ENCODE results near the gene DDAH1.

DDAH1 gene

DNA sequence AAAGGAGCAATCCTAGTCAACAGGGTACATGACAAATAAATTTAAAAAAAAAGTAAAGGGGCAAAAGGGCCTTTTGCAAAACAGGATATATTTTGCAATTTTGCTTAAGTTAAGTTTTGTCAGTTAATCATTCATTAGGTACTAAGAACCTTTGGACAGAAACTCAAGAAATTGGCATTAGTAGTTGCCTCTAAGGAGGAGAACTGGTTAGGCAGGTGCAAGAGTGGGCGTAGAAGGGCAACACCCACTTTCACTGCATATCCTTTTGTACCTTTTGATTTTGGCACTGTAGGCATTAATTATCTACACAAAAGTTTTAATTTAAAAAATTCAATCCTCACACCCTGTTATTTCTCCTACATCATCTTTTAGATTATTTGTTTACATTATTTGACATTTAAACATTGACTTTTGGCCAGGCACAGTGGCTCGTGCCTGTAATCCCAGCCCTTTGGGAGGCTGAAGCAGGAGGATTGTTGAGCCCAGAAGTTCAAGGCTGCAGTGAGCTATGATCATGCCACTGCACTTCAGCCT, 4.3 kb downstream of the DDAH1 start:
- H3K27ac ChIP-seq: no peak overlapping the region
- TF ChIP-seq, protein P1, sequence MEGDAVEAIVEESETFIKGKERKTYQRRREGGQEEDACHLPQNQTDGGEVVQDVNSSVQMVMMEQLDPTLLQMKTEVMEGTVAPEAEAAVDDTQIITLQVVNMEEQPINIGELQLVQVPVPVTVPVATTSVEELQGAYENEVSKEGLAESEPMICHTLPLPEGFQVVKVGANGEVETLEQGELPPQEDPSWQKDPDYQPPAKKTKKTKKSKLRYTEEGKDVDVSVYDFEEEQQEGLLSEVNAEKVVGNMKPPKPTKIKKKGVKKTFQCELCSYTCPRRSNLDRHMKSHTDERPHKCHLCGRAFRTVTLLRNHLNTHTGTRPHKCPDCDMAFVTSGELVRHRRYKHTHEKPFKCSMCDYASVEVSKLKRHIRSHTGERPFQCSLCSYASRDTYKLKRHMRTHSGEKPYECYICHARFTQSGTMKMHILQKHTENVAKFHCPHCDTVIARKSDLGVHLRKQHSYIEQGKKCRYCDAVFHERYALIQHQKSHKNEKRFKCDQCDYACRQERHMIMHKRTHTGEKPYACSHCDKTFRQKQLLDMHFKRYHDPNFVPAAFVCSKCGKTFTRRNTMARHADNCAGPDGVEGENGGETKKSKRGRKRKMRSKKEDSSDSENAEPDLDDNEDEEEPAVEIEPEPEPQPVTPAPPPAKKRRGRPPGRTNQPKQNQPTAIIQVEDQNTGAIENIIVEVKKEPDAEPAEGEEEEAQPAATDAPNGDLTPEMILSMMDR (conservative IDR thresholded peaks at IDR 0.05): no peak
- no peak for TF ChIP-seq ZFX (IDR thresholded peaks at IDR 0.05)

- no peak for TF ChIP-seq ZFX (IDR thresholded peaks at IDR 0.05)
- TF ChIP-seq, protein P1 (conservative IDR thresholded peaks at IDR 0.05): no peak
- H3K27ac ChIP-seq: no peak overlapping the region
Observed at GRCh38 chr1:85459290-85459689, 5.7 kb downstream of the DDAH1 start.

GRCh38 chr1:85454214-85454613, 10.7 kb downstream of the DDAH1 start:
- H3K27ac ChIP-seq: no peak overlapping the region
- TF ChIP-seq, protein P1 (conservative IDR thresholded peaks at IDR 0.05): no peak
- TF ChIP-seq ZFX (IDR thresholded peaks at IDR 0.05): no peak

GRCh38 chr1:85453640-85454194, 11.2 kb downstream of the DDAH1 start:
- no peak overlapping the region for H3K27ac ChIP-seq
- no peak for TF ChIP-seq ZFX (IDR thresholded peaks at IDR 0.05)
- TF ChIP-seq, protein P1 (conservative IDR thresholded peaks at IDR 0.05): no peak

GRCh38 chr1:85452948-85453347, 12.0 kb downstream of the DDAH1 start:
- no peak overlapping the region for H3K27ac ChIP-seq
- TF ChIP-seq, protein P1 (conservative IDR thresholded peaks at IDR 0.05): no peak
- no peak for TF ChIP-seq ZFX (IDR thresholded peaks at IDR 0.05)

GRCh38 chr1:85451236-85451830, 13.6 kb downstream of the DDAH1 start:
- TF ChIP-seq, protein P1 (conservative IDR thresholded peaks at IDR 0.05): no peak
- no peak for TF ChIP-seq ZFX (IDR thresholded peaks at IDR 0.05)
- H3K27ac ChIP-seq: no peak overlapping the region

- TF ChIP-seq, protein P1 (conservative IDR thresholded peaks at IDR 0.05): no peak
- TF ChIP-seq ZFX (IDR thresholded peaks at IDR 0.05): no peak
- no peak overlapping the region for H3K27ac ChIP-seq
Observed at GRCh38 chr1:85450832-85451231, 14.1 kb downstream of the DDAH1 start.
